ENCODE measurements around the gene GDF2. TPM values are rescaled to one million over a fixed set of nuclear protein-coding genes. Genes with fewer than 3 reads are reported as not detected.

The GDF2 gene
- total RNA-seq, 1 experiment from 2014 or later = not detected

GRCh38 chr10:47311932-47312662 is 10.2 kb upstream of the GDF2 start:
- DNase-seq (ENCODE audit: low spot score) = peak; percentile 79

GRCh38 chr10:47312663-47312995 is 9.6 kb upstream of the GDF2 start:
- no peak for DNase-seq (ENCODE audit: low spot score)

GRCh38 chr10:47314416-47314970 is 7.8 kb upstream of the GDF2 start:
- no peak for DNase-seq (ENCODE audit: low spot score)

- no peak for DNase-seq (ENCODE audit: low spot score)
These were observed 6.8 kb upstream of the GDF2 start for GRCh38 chr10:47315421-47315820.

- no peak for DNase-seq (ENCODE audit: low spot score)
These were observed 6.1 kb upstream of the GDF2 start for GRCh38 chr10:47316131-47316530.

- DNase-seq (ENCODE audit: low spot score) = no peak
These were observed 5.0 kb upstream of the GDF2 start for GRCh38 chr10:47317251-47317650.

- DNase-seq (ENCODE audit: low spot score) = peak; percentile 20
These were observed 3.5 kb upstream of the GDF2 start for GRCh38 chr10:47318706-47319105.

- no peak for DNase-seq (ENCODE audit: low spot score)
These were observed 2.5 kb upstream of the GDF2 start for GRCh38 chr10:47319784-47320183.

GRCh38 chr10:47320812-47321211 is 1.4 kb upstream of the GDF2 start:
- no peak for DNase-seq (ENCODE audit: low spot score)

GRCh38 chr10:47321521-47322195 is 596 bp upstream of the GDF2 start:
- no peak for DNase-seq (ENCODE audit: low spot score)

- no peak for DNase-seq (ENCODE audit: low spot score)
These were observed 833 bp downstream of the GDF2 start for GRCh38 chr10:47323087-47323486.

GRCh38 chr10:47323636-47324296 is 1.5 kb downstream of the GDF2 start:
- no peak for DNase-seq (ENCODE audit: low spot score)

GRCh38 chr10:47325303-47326291 is 3.3 kb downstream of the GDF2 start:
- no peak for DNase-seq (ENCODE audit: low spot score)

- no peak for DNase-seq (ENCODE audit: low spot score)
These were observed 4.2 kb downstream of the GDF2 start for GRCh38 chr10:47326306-47326926.

- no peak for DNase-seq (ENCODE audit: low spot score)
These were observed 4.7 kb downstream of the GDF2 start for GRCh38 chr10:47326927-47327330.

GRCh38 chr10:47329855-47330254 is 7.6 kb downstream of the GDF2 start:
- DNase-seq (ENCODE audit: low spot score) = no peak

GRCh38 chr10:47330366-47330765 is 8.1 kb downstream of the GDF2 start:
- no peak for DNase-seq (ENCODE audit: low spot score)

- peak; percentile 67 for DNase-seq (ENCODE audit: low spot score)
These were observed 8.6 kb downstream of the GDF2 start for GRCh38 chr10:47330804-47331203.

GRCh38 chr10:47331491-47331890 is 9.2 kb downstream of the GDF2 start:
- no peak for DNase-seq (ENCODE audit: low spot score)

GRCh38 chr10:47331954-47332353 is 9.7 kb downstream of the GDF2 start:
- DNase-seq (ENCODE audit: low spot score) = no peak

GRCh38 chr10:47332371-47332770 is 10.1 kb downstream of the GDF2 start:
- no peak for DNase-seq (ENCODE audit: low spot score)
